HG02840 (cell line): Measurements from ENCODE around the gene ZNF518B.

Source experiments
- ATAC-seq: cut with Tn5 transposase; IDR thresholded peaks from one replicate; pipeline ENCODE4 v1.9.1; 2021; ENCODE audit warnings: mild to moderate bottlenecking, moderate library complexity, moderate number of reproducible peaks; ENCODE audit not compliant: unreplicated experiment, low FRiP score

The ZNF518B gene, protein sequence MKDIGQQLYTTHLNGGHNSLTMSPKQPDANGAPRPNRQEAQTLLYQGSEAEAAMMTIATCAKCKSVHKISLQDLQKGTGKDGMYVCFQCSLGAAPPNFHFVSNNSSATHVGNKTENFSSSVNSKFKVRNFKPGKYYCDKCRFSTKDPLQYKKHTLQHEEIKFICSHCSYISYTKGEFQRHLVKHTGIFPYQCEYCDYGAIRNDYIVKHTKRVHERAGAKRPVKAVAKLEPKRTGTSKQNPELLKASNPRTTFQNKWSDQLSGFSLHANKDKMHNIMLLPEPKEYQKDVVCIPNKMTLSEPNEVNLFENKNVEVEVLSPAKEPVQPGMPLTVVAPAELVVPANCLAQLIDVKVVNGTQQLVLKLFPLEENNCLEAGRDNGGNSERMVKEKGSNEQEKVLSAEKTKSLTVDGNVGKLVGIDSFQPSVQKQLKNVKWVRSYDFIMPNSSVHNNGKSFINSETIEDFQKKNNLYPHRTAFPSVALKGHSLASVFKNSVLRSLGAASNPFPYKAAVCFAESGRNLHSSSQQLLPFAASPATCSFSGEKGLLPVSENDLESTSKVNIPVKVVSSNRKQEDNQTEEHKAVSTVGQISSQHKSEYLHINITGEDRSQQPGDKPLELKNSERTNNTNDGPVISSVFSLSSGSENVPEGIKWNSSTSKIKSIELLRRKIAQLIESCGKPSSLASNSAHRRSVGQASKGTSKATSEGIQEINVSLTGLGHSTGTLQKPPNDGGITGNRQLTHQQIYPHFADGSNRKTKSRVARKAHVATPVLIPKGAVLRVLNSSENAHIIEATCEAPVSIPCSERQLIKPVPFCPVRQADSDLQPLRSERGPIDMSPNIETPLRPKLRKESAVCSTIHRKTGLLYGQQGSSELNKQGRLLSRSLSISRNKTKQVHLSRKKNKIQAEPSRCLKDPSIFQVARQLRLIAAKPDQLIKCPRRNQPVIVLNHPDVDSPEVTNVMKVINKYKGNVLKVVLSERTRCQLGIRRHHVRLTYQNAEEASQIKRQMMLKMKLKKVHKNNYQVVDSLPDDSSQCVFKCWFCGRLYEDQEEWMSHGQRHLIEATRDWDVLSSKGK

GRCh38 chr4:10457255-10457801 lies at the start of gene ZNF518B:
TSS of gene ZNF518B (minus strand) at chr4:10457426. CDS start at chr4:10446328, 11,098 bp downstream.
- peak; percentile 75 for ATAC-seq

DNA sequence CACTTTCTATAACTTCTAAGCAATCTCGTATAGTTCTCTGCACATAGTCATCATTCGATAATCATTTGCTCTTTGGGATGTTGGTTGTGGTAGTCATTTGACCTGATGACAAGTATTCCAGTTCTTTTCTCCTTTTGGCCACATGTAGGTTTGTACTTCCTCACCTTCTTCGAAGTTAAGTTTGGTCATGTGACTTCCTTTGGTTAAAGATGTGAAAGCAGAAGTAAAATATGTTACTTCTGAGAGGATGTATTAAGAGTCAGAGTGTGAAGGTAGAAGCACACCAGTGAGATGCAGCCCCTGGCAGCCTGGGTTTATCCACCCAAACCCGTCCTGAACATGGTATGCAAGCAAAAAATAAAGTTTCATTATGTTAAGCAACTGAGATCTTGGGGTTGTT lies 48.9 kb upstream of the ZNF518B start:
- ATAC-seq = no peak

- ATAC-seq = no peak
Observed at GRCh38 chr4:10504570-10505179, 47.4 kb upstream of the ZNF518B start.

DNA sequence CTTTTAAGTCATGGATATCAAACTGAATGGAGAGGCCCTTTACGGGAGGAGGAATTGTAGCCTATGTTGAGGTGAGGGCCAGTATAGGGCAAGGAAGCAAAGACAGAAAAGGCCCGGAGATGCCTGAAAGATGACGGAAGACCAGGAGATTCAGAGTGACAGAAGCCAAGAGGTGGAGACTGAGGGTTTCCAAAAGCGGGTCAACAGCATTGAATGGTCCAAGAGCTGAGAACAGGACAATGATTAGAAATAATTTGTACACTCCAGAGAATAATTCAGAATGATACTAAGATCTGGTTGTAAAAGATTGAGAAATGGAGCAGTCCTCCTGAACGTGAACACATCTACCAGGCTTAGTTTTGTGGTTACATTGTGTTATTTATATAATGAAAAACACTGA lies 45.5 kb upstream of the ZNF518B start:
- ATAC-seq = no peak

GRCh38 chr4:10500776-10501175 lies 43.5 kb upstream of the ZNF518B start:
- ATAC-seq = no peak

- ATAC-seq = no peak
Observed at GRCh38 chr4:10496200-10496599, 39.0 kb upstream of the ZNF518B start.

DNA sequence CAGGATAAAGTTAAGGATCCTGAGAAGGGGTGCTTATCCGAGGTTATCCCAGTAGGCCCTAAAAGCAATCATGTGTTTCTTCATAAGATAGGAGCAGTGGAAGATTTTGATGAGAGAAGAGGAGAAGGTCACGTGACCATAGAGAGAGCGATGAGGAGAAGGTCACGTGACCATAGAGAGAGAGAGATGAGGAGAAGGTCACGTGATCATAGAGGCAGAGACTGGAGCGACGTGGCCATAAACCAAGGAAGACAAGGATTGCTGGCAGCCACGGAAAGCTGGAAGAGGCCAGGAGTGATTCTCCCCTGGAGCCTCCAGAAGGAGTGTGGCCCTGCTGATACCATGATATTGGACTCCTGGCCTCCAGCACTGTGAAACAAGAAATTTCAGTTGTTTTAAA lies 38.4 kb upstream of the ZNF518B start:
- ATAC-seq = no peak

- no peak for ATAC-seq
Observed at GRCh38 chr4:10492464-10492863, 35.2 kb upstream of the ZNF518B start.

DNA sequence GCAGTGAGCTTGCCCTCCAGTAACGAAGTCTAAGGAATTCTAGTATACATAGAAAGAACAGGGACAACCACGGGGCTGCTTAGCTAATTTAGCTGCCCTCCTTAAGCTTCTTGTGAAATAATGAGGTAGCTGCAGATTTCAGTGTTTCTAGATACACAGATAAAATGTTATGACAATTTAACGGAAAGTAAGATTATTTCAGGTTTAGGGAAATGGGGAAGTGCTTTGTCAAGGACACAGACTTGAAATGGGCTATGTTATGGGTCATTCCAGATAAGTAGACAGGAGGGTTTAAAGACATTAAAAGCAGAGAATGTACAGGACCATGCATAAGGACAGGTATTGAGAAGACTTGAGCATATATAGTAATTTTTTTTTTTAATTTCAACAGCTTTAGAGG lies 34.2 kb upstream of the ZNF518B start:
- no peak for ATAC-seq

- ATAC-seq = no peak
Observed at GRCh38 chr4:10490996-10491395, 33.8 kb upstream of the ZNF518B start.

DNA sequence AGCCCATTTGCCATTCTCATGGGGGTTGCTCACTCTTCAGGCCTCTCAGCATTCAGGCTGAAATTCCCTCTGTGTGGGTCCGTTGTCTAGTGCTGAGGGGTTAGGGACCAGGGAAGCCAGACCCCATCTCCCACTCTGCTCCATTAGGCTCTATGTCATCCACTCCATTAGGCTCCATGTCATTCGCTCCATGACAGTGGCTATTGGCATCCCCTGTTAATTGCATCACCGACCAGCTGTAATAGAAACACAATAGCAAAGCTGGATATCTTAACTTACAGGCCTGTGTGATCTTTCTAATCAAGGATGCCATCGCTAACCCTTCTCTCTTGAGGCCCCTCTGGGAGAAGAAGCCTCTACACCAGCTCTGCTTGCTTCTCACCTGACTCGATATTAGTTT lies 25.7 kb upstream of the ZNF518B start:
- no peak for ATAC-seq

GRCh38 chr4:10480616-10481015 lies 23.4 kb upstream of the ZNF518B start:
- no peak for ATAC-seq

GRCh38 chr4:10478621-10479020 lies 21.4 kb upstream of the ZNF518B start:
- no peak for ATAC-seq

- no peak for ATAC-seq
Observed at GRCh38 chr4:10470505-10470904, 13.3 kb upstream of the ZNF518B start.

DNA sequence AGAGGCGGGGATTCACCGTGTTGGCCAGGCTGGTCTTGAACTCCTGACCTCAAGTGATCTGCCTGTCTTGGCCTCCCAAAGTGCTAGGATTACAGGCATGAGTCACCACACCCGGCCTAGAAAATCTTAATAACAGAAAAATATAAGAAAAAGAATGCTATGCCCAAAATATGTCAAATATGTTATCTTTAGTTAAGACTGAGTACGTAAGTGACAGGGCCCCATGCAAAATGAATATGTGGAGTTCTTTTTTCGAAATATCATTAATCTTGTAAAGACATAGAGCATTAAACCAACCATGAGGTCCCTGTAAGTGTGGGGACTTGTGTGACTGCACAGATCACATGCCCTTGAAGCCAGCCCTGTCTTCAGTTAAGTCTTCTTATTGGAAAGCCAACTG lies 8.9 kb upstream of the ZNF518B start:
- ATAC-seq = no peak

DNA sequence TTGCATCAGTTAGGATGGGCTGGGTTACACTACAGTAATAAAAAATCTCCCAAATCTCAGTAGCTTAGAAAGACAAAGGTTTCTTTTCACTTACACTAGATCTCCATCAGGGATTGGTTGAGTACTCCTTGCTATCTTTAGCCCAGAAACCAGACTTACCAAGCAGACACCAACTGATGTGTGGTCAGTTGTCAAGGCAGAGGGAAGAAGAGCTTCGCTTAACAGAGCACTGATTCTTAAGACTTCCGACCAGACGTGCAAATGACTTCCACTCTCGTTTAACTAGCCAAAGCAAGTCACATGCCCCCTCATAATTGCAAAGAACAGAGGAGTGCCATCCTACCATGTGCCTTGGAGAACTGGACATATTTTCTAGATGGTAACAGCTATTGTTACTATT lies 5.7 kb upstream of the ZNF518B start:
- no peak for ATAC-seq

GRCh38 chr4:10461850-10462400 lies 4.7 kb upstream of the ZNF518B start:
- no peak for ATAC-seq

DNA sequence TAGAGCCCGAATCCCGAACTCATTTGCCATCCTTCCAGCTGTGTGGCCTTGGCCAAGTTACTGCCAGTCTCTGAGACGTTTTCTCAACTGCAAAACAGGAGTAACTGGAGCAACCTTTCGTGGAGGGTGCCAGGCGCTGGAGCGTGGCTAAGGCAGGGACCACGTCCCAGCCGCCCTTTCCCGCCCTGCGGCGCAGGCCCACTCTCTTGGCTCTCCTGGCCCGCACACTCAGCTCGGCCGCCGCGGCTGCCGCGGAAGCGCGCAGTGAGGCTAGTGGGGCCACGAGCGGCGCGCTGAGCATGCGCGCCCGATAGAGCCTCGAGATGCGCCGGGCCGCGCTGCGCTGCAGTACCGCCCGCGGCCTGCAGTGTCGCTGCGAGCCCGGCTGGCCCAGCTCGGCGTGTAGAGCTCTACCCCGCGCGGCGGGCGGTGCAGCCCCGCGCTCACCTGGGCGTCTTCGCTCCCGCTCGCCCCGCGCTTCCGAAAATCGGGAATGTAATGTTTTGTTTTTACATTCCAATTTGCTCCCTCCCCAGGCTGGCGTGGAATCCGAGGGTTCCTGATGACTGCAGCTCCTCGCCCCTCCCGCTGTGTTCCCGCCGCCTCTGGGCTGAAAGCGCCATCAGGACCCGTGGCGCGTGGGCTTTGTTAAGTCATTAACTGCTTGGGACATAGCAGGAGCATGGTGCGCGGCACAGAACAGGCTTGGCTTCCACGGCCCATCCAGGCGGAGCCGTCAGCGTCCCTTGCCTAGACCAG lies 4.0 kb upstream of the ZNF518B start:
- ATAC-seq = peak; percentile 48

DNA sequence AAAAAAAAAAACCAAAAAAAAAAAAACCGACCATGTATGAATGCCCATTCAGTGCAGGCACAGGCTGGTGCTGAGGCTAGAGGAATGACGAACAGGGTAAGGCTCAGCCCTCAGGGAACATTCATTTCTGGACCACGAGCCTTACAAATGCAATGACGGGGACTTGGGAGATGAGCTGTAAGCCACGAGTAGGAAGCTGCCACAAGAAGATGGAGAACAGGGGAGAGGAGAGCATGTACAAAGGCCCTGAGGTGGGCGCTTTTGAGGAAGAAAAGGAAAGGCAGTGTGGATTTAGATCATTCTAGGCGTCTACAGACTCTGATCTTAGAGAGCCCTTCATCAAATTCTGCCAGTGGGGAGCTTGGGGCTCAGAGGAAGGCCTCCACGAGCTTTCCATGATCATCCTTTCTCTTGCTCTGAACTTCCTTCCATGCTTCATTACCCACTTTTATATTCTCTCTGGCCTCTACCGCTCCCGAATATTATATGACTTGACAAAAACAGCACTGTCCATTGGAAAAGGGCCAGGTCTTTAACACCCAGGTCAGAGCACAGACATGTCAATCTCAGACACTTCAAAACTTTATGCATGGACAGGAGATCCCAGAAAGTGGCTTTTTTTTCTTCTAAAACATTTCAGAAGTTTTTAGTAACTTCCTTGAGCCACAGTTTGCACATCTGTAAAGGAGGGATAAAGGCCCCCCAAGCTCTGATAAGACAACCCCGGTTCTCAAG lies 3.3 kb upstream of the ZNF518B start:
- no peak for ATAC-seq
